Fibroblast of skin of right quadriceps (primary cell): ENCODE results near the gene RBM38.
"Not testable (repeated sequence)": the region's sequence is repeated elsewhere in the genome, so short reads cannot be mapped to it uniquely, and the experiment has no call there.

Experiments
- DNase-seq: peaks from one replicate; pipeline ENCODE4 v3.0.0-alpha.2; 2013

The RBM38 gene

DNA sequence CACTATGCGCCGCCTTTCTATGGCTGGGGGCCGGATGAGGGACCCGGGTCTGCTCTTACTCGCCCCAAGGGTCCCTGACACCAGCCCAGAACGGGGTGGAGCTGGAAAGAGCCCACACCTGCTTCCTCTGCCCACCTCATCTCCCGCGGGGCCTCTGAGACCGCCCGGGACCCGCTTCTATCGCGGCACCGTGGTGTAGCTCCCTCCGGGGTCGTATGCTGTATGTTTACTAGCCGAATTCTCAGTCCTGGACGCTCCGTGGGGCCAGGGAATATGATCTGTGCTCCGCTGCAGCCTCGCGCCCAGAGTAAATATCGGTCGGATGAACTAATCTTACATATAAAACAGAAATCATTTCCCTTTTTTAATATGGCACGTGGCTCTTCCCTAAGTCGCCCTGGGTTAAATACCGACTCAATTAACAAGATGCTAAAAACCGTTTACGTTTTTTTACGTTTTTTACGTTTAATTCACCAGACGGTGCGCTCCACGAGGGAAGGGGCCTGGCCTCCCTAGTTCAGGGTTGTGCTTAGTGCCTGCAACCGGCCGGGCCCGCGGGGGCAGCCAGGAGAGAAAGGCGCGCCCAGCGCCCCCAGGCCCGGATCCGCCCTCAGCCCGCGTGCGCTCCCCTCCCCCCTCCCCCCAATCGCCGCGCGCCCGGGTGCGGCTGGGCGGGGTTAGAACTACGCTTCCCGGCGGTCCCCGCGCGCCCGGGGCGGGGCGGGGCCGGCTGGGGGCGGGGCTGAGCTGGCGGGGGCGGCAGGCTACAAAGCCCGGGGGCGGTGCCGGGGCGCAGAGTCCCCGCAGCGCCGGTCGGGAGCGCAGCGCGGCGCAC is at the start of gene RBM38:
Gene RBM38, plus strand, starts transcription at position 793 of the 835 bp plus-strand sequence. CDS start 186 bp downstream, outside the sequence.
- peak; percentile 69 for DNase-seq

DNA sequence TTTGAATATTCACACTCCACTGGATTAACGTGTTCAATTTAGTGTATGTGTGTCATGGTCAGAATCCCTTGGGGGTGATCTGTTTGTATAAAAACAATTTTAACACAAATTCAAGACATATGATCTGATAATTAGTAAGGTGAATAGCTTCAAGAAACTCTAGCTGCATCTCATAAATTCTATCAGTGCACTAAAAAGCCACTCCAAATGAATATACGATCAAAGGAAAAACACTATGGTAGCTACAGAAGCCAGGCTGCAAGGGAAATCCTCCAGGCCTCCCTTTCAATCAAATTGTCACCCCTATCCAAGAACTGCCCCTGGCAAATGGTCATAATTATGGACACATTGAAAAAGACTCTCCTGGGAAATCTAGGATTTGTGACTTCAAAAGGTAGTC is 49.5 kb upstream of the RBM38 start:
- no peak for DNase-seq

DNA sequence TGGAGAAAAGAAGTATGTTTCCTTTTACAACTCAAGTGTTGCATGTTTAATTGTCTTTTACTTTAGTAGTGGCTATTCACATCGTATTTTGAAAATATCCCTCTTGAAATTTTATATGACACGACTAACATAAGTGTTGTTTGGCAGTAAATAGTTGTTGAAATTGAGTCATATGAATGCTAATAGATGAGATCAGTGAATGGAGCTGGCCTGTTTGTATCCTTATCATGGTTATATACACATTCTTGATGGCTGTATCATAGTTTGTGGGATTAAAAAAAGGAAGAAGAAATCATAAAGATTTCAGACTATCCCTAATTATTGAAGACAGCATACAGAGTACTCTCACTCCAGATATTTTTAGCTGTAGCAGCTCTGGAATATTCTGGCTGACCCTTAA is 48.4 kb upstream of the RBM38 start:
- DNase-seq, result peak; percentile 37

DNA sequence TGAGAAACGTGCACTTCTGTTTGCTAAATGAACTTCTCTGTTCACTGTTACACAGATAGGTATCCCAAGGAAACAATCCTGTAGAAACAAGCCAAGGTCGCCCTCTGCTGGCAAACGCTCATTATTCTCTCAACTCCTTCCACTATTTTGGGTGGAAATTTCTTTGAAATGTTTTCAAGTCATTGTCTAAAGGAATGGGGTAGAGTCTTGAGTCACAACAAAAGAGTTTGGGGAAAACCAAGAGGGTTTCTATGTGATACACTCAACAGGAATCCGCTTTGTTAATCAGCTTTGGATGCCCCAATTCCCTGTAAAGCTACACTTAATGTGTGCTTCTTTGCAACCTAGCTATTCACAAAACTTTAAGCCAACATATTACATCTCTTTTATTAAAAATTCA is 44.7 kb upstream of the RBM38 start:
- DNase-seq, result peak; percentile 69

DNA sequence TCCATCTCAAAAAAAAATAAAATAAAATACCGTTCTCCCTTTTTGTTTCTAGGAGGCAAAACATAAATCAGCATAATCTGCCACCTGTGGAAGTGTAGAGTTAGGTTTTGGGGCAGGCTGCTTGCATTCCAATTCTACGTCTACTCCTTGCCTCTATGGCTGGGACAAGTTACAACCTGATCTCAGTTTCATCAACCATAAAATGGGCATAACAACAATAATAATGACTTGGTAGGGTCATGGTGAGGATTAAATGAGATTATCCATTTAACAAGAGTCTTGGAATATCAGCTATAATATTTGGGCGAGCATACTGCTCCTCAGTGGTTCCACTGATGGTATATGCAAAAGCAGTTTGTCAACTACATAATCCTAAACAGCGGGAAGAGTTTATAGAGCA is 43.8 kb upstream of the RBM38 start:
- no peak for DNase-seq

DNA sequence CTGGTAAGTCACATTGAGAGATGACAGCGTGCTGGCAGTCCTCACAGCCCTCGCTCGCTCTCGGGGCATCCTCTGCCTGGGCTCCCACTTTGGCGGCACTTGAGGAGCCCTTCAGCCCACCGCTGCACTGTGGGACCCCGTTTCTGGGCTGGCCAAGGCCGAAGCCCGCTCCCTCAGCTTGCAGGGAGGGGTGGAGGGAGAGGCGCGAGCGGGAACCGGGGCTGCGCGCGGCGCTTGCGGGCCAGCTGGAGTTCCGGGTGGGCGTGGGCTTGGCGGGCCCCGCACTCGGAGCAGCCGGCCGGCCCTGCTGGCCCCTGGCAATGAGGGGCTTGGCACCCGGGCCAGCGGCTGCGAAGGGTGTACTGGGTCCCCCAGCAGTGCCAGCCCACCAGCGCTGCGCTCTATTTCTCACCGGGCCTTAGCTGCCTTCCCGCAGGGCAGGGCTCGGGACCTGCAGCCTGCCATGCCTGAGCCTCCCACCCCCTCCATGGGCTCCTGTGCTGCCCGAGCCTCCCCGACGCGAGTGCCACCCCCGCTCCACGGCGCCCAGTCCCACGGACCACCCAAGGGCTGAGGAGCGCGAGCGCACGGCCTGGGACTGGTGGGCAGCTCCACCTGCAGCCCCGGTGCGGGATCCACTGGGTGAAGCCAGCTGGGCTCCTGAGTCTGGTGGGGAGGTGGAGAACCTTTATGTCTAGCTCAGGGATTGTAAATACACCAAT is 42.8 kb upstream of the RBM38 start:
- not testable (repeated sequence) for DNase-seq

DNA sequence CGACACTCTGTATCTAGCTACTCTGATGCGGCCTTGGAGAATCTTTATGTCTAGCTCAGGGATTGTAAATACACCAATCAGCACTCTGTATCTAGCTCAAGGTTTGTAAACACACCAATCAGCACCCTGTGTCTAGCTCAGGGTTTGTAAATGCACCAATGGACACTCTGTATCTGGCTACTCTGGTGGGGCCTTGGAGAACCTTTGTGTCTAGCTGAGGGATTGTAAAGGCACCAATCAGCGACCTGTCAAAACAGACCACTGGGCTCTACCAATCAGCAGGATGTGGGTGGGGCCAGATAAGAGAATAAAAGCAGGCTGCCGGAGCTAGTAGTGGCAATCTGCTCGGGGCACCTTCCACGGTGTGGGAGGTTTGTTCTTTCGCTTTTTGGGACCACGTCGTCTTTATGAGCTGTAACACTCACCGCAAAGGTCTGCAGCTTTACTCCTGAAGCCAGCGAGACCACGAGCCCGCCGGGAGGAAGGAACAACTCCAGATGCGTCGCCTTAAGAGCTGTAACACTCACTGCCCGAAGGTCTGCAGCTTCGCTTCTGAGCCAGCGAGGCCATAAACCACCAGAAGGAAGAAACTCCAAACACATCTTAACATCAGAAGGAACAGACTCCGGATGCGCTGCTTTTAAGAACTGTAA is 42.1 kb upstream of the RBM38 start:
- not testable (repeated sequence) for DNase-seq

DNA sequence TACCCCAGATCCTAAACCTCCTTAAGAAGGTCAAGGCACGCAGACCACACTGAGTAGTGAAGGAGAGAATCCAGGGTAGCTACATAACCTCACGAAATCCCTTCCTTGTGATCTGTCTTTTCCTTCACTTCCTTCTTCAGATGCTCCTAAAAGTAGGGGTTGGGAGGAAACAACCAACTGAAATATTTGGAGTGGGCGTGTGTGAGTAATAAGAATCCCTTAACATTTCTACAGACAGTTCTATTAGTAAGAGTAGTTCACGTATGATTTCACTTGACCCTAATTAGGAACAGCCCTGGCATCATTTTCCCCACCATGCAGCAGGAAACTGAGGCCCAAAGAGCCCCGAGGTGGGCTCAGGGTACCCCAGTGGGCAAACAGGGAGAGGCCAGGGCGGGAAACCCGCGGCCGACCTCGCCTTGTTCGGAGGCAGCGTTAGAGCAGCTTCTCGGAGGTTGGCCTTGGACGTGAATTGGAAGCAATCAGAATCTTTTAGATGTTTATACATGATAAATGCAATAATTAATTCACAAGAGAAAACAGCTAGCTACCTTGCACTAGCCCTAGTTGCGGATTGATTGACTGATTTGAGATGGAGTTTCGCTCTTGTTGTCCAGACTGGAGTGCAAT is 41.0 kb upstream of the RBM38 start:
- peak; percentile 20 for DNase-seq

DNA sequence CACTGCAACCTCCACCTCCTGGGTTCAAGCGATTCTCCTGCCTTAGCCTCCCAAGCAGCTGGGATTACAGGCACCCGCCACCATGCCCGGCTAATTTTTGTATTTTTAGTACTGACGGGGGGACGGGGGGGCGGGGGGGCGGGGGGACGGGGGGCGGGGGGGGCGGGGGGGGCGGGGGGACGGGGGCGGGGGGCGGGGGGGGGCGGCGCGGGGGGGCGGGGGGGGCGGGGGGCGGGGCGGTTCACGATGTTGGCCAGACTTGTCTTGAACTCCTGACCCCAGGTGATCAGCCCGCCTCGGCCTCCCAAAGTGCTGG is 40.5 kb upstream of the RBM38 start:
- not testable (repeated sequence) for DNase-seq

DNA sequence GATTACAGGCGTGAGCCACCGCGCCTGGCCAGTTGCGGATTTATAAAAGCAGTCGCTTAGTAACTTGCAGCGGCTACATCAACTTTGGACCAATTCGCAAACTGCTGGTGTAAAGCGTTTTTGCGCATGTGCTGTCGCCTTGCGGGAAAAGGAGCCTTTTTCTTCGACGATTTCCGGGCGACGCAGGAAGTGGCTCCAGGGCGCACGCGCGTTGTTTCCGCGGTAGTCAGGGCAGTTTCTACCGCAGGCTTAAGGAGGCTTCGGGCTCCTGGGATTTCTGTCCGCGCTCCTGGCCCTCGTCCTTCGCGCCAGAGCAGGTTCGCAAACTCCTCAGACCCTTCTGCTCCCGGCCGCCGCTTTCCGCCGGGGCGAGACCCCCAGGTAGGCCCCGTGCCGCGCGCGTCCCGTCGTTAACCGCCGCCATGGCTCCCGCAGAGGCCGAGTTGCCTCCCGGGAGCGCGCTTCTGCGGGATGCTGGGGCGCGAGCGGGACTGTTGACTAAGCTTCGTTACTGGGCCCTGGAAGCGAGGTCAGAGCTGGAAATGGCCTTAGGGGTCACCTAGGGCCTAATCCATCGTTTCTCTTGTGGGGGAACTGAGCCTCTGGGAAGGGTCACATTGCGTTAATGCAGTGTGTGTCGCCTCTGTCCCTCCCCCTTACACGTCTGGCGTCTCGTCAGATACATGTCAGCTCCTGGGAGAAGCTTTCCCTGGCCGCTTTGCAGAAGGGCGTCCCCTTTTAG is 40.0 kb upstream of the RBM38 start, which contains the start of gene RAE1:
Gene RAE1, plus strand, starts transcription at position 214 of the 742 bp plus-strand sequence. CDS start 2,784 bp downstream, outside the sequence.
- DNase-seq, result peak; percentile 90

DNA sequence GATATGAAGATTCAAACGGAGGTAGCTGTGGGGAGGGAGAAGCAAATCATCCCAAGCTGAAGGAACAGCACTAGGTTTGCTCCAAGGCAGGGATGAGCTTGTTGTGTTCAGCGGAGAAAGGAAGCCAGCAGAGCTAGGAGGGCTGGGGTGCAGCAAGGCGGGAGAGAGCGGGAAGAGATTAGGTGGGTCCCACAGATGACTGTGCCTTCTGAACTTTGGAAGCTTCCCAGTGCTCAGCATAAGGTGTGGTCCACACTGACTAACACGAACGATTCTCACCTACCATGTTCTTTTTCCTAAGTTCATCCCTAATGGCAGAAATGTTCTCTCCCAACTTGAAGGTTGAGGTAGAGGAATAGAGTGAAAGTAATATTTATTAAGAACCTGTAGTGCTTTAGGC is 38.9 kb upstream of the RBM38 start:
- DNase-seq, result no peak

DNA sequence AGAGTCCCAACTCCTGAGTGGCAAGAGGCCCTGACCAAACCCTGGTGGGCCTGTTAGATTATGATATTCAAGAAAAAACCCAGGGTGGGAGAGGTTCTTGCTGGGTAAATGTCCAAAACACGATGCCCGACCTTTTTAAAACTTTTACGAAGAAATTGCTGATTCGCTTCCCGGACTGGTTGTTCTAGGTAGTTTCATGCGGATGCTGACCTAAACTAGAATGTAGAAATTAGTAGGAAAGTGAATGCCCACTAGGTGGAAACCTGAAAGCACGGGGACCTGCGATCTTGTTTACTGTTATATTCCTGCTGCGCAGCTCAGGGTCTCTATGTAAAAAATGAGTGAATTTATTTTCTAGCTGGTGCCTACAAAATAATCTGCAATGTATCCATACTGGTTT is 37.8 kb upstream of the RBM38 start:
- DNase-seq, result no peak

DNA sequence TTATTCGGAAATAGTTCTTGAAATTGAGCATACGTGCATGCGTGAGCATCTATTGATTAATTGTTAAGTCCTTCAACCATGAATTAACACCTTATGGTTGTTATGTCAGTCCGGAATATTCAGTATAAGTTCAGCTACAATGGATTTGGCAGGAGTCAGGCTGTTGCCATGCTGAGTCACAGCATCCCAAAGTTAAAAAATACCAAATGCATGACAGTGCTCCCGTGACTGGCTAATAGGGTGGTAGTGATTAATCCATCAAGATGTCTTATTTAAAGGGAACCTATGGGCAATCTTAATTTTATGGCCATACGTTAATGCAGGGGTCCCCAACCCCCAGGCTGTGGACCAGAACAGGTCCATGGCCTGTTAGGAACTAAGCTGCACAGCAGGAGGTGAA is 29.7 kb upstream of the RBM38 start:
- DNase-seq, result peak; percentile 84

DNA sequence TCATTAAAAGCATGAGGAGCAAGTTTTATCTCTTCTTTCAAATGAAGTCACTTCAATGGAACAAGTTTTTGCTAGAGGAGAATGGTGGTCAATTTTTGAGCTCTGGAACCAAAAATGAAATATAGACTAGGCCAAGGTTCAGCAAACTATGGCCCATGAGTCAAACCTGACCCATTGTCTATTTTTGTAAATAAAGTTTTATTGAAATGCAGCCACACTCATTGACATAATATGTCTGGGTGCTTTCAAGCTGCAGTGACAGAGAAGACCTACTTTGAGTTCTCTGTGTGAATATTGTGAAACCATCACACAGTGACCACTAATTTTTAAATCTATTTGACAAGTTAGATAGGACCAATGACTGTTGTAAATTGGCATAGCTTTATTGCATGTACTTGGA is 26.7 kb upstream of the RBM38 start:
- DNase-seq, result no peak

DNA sequence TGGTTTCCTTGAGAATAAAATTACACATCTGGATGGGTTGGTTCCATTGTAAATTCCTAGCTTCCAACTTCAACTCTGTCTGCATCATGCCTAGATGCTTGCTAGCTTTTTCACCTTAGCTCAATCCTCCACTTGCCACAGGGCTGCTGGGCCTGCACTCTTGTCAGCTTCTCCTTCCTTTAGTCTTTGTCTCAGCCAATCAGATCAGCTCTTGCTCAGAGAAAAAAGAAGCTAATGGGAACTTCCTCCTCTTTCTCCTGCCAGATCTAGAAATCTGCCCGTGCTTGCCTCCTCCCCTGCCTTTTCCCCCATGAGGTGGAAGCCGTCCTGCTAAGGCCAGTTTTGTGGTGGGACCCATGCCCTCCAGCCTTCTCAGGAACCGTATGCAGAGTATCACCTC is 21.6 kb upstream of the RBM38 start:
- no peak for DNase-seq

DNA sequence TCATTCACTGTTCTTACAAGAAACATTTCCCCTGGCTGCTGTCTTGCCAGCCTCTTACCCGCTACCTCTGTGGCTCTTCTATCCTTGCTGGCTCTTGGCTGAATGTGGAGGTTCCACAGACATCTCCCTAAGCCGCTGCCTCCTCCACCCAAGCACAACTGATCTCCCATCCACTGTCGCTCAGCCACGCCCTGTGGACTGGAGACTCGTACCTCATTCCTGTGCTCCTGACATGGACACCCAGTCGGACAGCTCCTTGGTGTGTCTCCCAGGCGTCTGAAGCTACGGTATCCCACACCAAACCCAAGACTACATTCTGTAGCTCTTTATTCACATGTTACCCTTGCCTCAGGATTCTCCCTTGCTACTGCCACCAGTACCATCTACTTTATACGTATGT is 20.9 kb upstream of the RBM38 start:
- DNase-seq, result no peak

DNA sequence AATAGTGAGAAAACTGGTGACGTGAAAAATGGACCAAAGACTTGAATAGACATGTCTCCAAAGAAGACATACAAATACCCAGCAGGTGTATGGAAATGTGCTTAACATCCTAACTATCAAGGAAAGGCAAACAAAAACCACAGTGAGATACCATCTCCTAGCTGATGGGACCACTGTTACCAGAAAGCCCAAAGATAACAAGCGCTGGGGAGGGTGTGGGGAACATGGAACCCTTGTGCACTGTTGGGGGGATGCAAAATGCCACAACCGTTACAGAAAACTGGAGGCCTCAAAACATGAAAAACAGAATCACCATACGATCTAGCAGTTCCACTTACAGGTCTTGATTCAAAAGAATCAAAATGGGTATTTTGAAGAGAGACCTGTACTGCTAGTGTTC is 19.8 kb upstream of the RBM38 start:
- no peak for DNase-seq

DNA sequence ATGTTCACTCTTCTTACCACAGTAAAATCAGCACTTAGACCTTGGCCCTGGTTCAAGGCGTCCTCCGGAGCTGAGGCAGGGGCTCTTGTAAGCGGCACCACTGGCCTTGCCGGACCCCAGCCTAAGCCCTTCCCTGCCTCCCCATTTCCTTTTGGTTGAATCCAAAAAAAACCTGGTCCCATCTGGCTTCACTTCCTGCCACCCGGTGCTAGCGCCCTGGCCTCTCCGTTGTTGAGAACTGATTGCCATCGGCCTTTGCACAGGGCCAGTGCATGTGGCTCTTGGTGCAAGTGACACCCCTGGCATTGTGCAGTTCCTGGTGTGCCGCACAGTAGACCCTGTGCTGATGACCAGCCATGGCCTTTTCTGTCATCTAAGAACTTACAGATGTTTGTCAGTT is 19.0 kb upstream of the RBM38 start:
- no peak for DNase-seq

DNA sequence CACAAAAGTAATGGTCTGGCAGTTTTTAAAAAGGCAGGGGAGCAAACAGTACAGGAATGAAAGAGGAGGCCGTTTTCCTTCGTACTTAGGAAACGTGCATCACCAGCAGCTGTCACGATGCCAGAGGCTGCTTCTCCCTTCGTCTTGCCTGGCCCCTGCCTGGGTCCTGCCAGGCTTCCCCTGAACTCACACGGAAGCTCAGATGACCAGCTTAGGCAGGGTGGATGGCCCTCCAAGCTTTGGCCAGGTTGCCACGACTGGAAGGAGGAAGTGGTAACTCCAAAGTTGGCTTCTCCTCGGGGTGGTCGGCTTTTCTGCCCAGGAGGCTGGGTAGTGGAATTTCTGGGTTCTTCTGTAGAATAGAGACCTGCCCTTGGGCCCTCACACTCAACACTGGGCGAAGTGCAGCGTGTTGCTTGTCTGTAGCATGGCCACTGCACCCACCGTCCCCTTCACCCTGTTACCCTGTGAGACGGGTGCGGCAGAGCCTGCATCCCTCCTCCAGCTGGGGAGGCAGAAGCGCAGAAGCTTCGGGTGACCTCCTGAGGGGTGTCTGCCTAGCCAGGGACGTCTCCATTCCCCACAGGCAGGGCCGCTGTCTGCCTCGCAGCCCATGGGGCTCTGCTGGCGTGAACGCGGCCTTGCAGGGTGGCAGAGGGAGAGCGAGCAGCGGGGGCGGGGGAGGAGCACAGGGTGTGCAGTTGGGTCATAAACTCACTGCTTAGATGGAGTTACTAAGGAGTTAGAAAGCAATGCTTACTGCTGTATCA is 18.4 kb upstream of the RBM38 start:
- DNase-seq, result no peak

DNA sequence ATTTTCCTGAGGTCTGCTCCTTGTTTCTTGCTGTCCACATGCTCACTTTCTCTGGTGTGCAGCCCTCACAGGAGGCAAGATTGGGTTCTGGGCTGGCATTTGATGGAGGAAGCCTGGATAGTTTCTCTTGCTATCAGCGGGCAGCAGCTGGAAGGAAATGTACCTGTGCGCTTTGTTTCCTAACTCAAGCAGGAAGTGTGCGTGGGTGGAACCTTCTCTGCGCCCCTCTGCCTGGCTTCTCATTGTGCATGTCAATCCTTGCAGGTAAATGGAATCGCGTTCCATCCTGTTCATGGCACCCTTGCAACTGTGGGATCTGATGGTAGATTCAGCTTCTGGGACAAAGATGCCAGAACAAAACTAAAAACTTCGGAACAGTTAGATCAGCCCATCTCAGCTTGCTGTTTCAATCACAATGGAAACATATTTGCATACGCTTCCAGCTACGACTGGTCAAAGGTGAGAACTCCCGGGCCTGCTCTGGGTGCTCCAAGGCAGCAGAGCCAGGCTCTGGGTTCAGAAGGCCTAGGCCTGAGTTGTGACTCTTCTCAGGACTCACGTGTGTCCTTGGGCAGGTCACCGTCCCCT is 16.8 kb upstream of the RBM38 start:
- no peak for DNase-seq

DNA sequence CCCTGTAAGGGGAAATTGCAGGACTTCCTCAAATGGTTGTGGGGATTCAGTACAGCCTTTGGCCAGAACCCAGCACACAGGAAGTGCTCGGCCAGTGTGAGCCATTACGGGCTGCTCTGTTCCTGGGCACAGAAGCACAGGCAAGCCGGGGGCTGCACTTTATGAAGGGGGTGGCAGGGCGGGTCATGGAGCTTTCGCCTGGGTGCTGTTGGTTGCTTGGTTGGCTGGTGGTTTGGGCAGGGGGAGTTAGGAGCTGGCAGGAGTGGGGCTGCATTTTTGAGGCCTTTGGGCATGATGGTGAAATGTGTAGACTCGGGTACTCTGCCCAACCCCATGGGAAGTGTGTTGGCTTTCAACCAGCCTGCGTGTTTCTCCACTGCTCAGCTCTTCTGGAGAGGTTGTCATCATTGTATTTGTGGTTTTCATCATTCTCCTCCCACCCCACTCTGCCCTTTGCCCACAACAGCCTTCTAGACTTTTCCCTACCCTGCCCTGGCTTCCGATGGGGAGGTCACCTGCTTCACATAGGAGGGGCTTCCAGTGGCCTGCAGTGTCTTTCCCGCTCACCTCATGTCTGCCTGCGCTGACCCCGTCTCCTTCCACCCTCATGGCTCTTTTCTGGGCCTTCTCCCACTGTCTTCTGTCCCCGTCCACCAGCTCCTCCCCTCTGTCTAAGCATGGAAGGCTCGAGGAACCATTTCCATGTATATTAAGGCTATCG is 16.1 kb upstream of the RBM38 start:
- no peak for DNase-seq
